Measurements from ENCODE around the gene BSN.

The BSN gene

DNA sequence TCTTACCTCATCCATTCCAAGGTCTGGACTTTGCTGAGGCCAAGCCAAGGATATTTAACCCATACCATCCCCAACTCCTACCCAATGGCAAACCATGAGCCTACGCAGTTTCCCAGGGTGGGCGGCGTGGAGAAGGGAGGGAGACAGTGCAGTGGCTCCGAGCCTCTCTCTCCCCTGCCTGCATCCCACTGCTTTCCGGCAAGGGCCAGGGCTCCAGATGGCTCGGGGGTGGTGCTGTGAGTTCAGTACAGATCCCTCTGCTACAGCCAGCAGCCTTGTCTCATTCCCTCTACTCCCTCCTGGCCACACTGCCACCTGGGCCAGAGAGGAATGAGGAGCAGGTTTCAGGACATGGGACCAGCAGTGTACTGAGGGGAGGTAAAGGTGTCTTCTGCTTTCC lies 75.6 kb downstream of the BSN start:
- no peaks in the 10 kb centered on the region for H3K9me3 ChIP-seq (ENCODE audit: insufficient read depth, low read length, severe bottlenecking)
- no peak overlapping the region for H3K4me2 ChIP-seq (ENCODE audit: insufficient read depth, low read length)
- H4K20me1 ChIP-seq (ENCODE audit: insufficient read depth, low read length): no peaks in the 10 kb centered on the region
- H3K79me2 ChIP-seq (ENCODE audit: insufficient read depth, low read length): no peaks in the 10 kb centered on the region
- H3K4me3 ChIP-seq (ENCODE audit: low read depth in 1 of 2, low read length in 2 of 2): no peak overlapping the region
- H3K27ac ChIP-seq (ENCODE audit: low read length): no peak overlapping the region
- TF ChIP-seq CTCF (IDR thresholded peaks at IDR 0.05; ENCODE audit: borderline replicate concordance, extremely low read depth, low read length, poor library complexity, severe bottlenecking): no peak
- no peak for TF ChIP-seq EZH2 (IDR thresholded peaks at IDR 0.05; ENCODE audit: borderline replicate concordance, low read depth, low read length, severe bottlenecking)
- no peaks in the 10 kb centered on the region for H3K4me1 ChIP-seq (ENCODE audit: insufficient read depth, low read length)
- H3K27me3 ChIP-seq (ENCODE audit: insufficient read depth, low read length, poor library complexity): no peaks in the 10 kb centered on the region
- no peak overlapping the region for H3K9ac ChIP-seq (ENCODE audit: low read depth, low read length)
- DNase-seq: no peak
- ATAC-seq (ENCODE audit: insufficient read depth, low read depth): no peak
- no peak overlapping the region for H2AFZ ChIP-seq (ENCODE audit: low read depth, low read length)
- no peaks in the 10 kb centered on the region for H3K36me3 ChIP-seq (ENCODE audit: insufficient read depth, low read length)

DNA sequence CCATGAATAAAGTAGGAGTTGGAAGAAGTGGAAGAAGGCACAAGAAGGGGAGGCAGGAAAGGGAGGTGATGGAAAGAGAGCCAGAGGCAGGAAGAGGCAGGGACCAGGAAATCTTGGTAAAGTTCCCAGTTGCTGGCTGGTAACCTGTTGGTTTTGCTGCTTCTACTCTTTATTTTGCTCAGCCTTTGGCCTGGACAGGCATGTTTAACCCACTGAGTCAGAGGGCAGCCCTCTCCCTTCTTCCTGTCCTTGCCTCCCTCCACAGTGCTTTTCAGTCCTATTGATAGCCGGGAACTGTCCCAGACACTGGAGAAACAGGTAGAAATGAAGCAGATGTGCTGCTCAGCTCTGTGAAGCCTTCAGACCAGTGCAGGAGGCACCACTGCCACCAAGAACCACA lies 76.5 kb downstream of the BSN start:
- TF ChIP-seq CTCF (IDR thresholded peaks at IDR 0.05; ENCODE audit: borderline replicate concordance, extremely low read depth, low read length, poor library complexity, severe bottlenecking) (no peak), EZH2 (IDR thresholded peaks at IDR 0.05; ENCODE audit: borderline replicate concordance, low read depth, low read length, severe bottlenecking) (no peak)
- no peak overlapping the region for H3K9ac ChIP-seq (ENCODE audit: low read depth, low read length)
- H3K79me2 ChIP-seq (ENCODE audit: insufficient read depth, low read length): no peaks in the 10 kb centered on the region
- H3K36me3 ChIP-seq (ENCODE audit: insufficient read depth, low read length): no peaks in the 10 kb centered on the region
- H3K4me3 ChIP-seq (ENCODE audit: low read depth in 1 of 2, low read length in 2 of 2): no peak overlapping the region
- H3K4me2 ChIP-seq (ENCODE audit: insufficient read depth, low read length): no peak overlapping the region
- H3K27ac ChIP-seq (ENCODE audit: low read length): no peak overlapping the region
- no peaks in the 10 kb centered on the region for H3K9me3 ChIP-seq (ENCODE audit: insufficient read depth, low read length, severe bottlenecking)
- no peak for DNase-seq
- no peaks in the 10 kb centered on the region for H3K4me1 ChIP-seq (ENCODE audit: insufficient read depth, low read length)
- H4K20me1 ChIP-seq (ENCODE audit: insufficient read depth, low read length): no peaks in the 10 kb centered on the region
- no peak for ATAC-seq (ENCODE audit: insufficient read depth, low read depth)
- no peaks in the 10 kb centered on the region for H3K27me3 ChIP-seq (ENCODE audit: insufficient read depth, low read length, poor library complexity)
- H2AFZ ChIP-seq (ENCODE audit: low read depth, low read length): no peak overlapping the region

- DNase-seq: peak; percentile 8
- peak; percentile 53; the same call in 1 of the 3 replicates for ATAC-seq (ENCODE audit: insufficient read depth, low read depth)
- H3K27me3 ChIP-seq (ENCODE audit: insufficient read depth, low read length, poor library complexity): no peaks in the 10 kb centered on the region
Observed at GRCh38 chr3:49634736-49635135, 80.5 kb downstream of the BSN start.

More at GRCh38 chr3:49634736-49635135, 80.5 kb downstream of the BSN start:
- Histone ChIP-seq H4K20me1 (ENCODE audit: insufficient read depth, low read length) (0 out of 2 replicates have a peak, but pooled peaks cover 4% of the 10 kb centered on the region), H3K4me3 (ENCODE audit: low read depth in 1 of 2, low read length in 2 of 2) (no peak overlapping the region), H2AFZ (ENCODE audit: low read depth, low read length) (no peak overlapping the region), H3K9me3 (ENCODE audit: insufficient read depth, low read length, severe bottlenecking) (no peaks in the 10 kb centered on the region), H3K4me2 (ENCODE audit: insufficient read depth, low read length) (no peak overlapping the region), H3K36me3 (ENCODE audit: insufficient read depth, low read length) (no peaks in the 10 kb centered on the region), H3K4me1 (ENCODE audit: insufficient read depth, low read length) (no peaks in the 10 kb centered on the region), H3K9ac (ENCODE audit: low read depth, low read length) (no peak overlapping the region), H3K27ac (ENCODE audit: low read length) (no peak overlapping the region), H3K79me2 (ENCODE audit: insufficient read depth, low read length) (no peaks in the 10 kb centered on the region)
- TF ChIP-seq EZH2 (IDR thresholded peaks at IDR 0.05; ENCODE audit: borderline replicate concordance, low read depth, low read length, severe bottlenecking): no peak
- peak; percentile 27 for TF ChIP-seq CTCF (IDR thresholded peaks at IDR 0.05; ENCODE audit: borderline replicate concordance, extremely low read depth, low read length, poor library complexity, severe bottlenecking)

Measured in DND-41 (cell line).